ENCODE measurements around the gene HS3ST3A1.

HS3ST3A1 gene

DNA sequence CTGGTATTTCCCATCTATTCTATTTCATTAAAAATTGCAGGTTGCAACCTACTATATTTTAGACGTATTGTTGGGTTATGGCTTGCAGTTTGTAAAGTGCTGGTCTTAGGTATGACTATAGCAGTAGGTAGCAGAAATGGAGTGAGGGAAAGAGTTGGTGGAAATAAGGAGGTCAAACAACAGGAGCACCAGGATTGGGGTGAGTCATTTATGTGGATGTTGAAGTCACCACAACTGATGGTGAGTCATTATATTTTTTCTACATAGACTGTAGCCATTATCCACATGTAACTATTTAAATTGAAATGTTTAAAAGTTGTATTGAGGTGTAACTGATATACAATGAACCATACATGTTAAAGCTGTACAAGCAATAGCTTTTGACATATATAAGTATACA lies 25.0 kb upstream of the HS3ST3A1 start:
- peak; percentile 76 for DNase-seq (ENCODE audit: low read depth)
- TF ChIP-seq, protein P1, sequence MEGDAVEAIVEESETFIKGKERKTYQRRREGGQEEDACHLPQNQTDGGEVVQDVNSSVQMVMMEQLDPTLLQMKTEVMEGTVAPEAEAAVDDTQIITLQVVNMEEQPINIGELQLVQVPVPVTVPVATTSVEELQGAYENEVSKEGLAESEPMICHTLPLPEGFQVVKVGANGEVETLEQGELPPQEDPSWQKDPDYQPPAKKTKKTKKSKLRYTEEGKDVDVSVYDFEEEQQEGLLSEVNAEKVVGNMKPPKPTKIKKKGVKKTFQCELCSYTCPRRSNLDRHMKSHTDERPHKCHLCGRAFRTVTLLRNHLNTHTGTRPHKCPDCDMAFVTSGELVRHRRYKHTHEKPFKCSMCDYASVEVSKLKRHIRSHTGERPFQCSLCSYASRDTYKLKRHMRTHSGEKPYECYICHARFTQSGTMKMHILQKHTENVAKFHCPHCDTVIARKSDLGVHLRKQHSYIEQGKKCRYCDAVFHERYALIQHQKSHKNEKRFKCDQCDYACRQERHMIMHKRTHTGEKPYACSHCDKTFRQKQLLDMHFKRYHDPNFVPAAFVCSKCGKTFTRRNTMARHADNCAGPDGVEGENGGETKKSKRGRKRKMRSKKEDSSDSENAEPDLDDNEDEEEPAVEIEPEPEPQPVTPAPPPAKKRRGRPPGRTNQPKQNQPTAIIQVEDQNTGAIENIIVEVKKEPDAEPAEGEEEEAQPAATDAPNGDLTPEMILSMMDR (conservative IDR thresholded peaks at IDR 0.05; ENCODE audit: low read depth, low read length) = no peak
- H3K4me3 ChIP-seq (ENCODE audit: low read depth, low read length) = no peak overlapping the region

DNA sequence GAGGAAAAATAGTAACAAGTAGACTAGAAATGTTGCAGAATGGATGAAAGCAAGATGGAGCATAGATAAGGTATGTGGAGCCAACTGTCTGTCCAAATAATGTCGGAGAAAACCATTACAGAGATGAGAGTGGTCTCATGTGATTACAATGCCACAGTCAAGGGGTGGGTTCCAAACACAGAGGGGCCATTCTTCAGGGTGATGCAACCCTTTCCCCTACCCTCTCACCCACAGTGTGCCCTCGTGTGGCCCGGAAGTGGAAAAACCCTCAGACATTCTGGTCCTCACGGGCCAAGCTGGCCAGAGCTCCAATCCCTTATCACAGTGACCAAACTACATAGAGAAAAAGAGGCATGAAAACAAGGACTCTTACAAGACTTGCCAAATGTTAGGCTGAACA lies 17.7 kb upstream of the HS3ST3A1 start:
- TF ChIP-seq, protein P1 (conservative IDR thresholded peaks at IDR 0.05; ENCODE audit: low read depth, low read length) = no peak
- DNase-seq (ENCODE audit: low read depth) = no peak
- no peak overlapping the region for H3K4me3 ChIP-seq (ENCODE audit: low read depth, low read length)

DNA sequence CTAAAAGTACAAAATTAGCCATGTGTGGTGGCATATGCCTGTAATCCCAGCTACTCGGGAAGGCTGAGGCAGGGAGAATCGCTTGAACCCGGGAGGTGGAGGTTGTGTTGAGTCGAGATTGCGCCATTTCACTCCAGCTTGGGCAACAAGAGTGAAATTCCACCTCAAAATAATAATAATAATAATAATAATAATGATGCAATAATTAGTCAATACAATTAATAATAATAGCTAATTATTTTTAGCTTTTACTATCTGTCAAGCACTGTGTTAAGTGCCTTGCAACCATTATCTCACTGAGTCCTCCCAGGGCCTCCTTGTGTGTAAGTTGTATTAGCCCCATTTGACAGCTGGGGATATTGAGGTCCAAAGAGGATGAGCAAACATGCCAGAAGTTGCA lies 14.3 kb upstream of the HS3ST3A1 start:
- TF ChIP-seq, protein P1 (conservative IDR thresholded peaks at IDR 0.05; ENCODE audit: low read depth, low read length) = no peak
- no peak overlapping the region for H3K4me3 ChIP-seq (ENCODE audit: low read depth, low read length)

GRCh38 chr17:13609941-13610340 lies 8.2 kb upstream of the HS3ST3A1 start:
- H3K4me3 ChIP-seq (ENCODE audit: low read depth, low read length) = no peak overlapping the region
- DNase-seq (ENCODE audit: low read depth) = no peak
- TF ChIP-seq, protein P1 (conservative IDR thresholded peaks at IDR 0.05; ENCODE audit: low read depth, low read length) = no peak

More for the DNA sequence above, 14.3 kb upstream of the HS3ST3A1 start:
- DNase-seq (ENCODE audit: low read depth) = no peak

GRCh38 chr17:13601322-13601775 lies 380 bp downstream of the HS3ST3A1 start:
- DNase-seq (ENCODE audit: low read depth) = no peak
- H3K4me3 ChIP-seq (ENCODE audit: low read depth, low read length) = peak overlapping the region; percentile 78
- TF ChIP-seq, protein P1 (conservative IDR thresholded peaks at IDR 0.05; ENCODE audit: low read depth, low read length) = no peak

DNA sequence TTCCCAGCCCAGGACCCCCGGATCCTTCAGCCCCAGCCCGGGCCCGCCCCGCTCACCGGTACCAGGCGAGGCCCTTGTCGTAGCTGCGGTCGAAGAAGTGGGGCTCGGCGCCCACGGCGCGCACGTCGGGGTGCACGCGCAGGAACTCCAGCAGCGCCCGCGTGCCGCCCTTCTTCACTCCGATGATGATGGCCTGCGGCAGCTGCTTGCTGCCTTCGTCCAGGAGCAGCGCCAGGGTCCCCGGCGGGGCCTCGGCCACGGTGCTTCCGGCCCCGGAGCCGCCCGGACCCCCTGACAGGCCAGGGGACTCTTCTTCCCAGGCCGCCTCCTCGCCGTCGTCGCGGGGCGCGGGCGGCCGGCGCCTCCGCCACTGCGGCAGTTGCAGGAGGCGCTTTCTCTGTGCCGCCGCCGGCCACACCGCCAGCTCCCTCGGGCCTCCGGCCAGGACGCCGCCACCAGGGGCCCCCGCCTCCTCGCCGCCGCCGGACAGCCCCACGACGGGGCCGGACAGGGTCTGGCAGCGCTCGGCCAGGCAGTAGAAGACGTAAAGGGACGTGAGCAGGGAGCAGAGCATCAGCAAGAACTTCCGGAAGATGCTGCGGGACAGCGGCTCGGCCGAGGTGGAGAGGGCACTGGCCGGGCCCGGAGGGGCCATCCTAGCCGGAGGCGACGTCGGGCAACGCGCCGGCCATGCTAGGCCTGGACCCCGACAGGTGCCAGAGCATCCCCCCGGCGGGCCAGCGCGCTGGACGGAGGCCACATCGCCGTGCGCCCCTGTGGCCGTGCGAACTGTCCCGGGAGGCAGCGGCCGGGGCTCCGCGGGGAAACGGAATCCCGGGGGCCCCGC lies 1.0 kb downstream of the HS3ST3A1 start:
- TF ChIP-seq, protein P1 (conservative IDR thresholded peaks at IDR 0.05; ENCODE audit: low read depth, low read length) = no peak
- DNase-seq (ENCODE audit: low read depth) = no peak
- peak overlapping the region; percentile 78 for H3K4me3 ChIP-seq (ENCODE audit: low read depth, low read length)

DNA sequence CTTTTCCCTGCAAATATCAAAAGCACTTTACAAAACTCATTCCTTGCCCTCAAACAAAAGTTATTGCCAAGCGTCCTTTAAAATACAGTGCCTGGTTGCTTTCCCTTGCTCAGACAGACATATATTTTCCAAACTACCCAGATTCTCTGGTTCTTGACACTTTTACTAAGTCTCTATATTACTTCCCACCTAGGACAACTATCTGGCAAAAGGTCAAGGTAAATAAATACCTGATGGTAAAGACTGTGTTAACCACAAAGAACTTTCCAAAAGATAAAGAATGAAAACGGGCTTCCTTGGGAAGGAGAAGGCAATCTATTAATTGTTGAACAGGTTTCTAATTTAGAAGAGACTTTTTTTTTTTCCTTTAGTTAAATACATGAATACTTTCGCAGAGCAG lies 1.9 kb downstream of the HS3ST3A1 start:
- TF ChIP-seq, protein P1 (conservative IDR thresholded peaks at IDR 0.05; ENCODE audit: low read depth, low read length) = no peak
- H3K4me3 ChIP-seq (ENCODE audit: low read depth, low read length) = peak overlapping the region; percentile 78
- DNase-seq (ENCODE audit: low read depth) = no peak
